A549 treated with DMSO at 1 μM for 4 hours (cell line): ENCODE data around the gene CHSY1. TPM values are rescaled to one million over a fixed set of nuclear protein-coding genes. Genes with fewer than 3 reads are reported as not detected.

ENCODE experiments used
- total RNA-seq: library from RNA; stranded (reverse); fragments of 200-300 nt; extraction: Qiagen RNA extraction; gene quantifications from 5 replicates; pipeline ENCODE4 v1.2.3, GENCODE V29; 2022; ENCODE audit warnings: low read depth

The CHSY1 gene
- 24.2 to 34.0 TPM (median 28.8 TPM) in 5 replicates for total RNA-seq

GRCh38 chr15:101251830-101252820, at the start of gene CHSY1:
Gene CHSY1 (minus strand): TSS chr15:101252048. CDS start chr15:101251456, 592 bp downstream.

DNA sequence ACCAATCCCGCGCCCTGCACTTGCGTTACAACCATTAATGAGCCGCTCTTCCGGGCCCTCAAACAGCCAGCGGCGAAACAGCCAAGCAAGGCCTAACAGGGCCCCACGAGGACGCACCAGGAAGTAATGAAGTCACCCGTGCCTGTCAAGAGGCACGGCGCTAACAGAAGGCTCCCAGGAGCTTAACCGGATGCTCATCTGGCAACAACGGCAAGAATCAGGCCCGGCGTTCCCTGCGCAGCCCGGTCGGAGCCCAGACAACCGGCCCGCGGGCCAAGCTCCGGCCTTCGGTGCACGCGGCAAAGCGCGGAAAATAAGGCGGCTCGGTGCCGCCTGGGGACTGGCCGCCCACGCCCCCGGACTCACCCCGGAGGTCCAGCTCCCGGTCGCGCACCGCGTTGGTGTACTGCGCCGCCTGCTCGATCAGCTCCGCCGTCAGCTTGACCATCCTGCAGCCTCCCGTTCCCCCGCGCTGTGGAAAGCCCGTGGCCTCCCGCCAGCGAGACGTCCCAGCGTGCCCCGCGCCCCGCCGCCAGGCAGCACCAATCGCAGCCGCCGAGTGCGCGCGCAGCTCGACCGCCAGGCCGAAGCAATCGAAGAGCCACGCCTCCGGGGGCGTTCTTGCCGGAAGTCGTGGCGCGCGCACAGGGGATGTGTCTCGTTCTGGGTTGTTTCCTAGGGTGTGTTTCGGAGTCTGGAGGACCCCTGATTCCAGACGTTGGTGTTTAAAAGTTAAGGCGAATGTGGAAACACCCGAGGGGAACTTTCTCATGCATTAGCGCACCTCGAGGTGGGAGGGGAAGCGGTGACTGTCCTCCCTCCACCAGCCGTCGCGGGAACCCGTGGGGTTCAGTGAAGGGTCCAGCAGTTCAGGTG, 43.1 kb upstream of the CHSY1 start, which contains the start of gene SNRPA1:
TSS of gene SNRPA1 (minus strand) at position 518 of the 876 bp plus-strand sequence. CDS start at position 448, 70 bp downstream.

GRCh38 chr15:101277038-101277822, 25.4 kb upstream of the CHSY1 start, which contains the start of gene SELENOS:
Gene SELENOS (minus strand): TSS chr15:101277485. CDS start chr15:101277417, 68 bp downstream.

Other genes starting within 250 kb of the CHSY1 start
- gene SELENOS, start 25.4 kb upstream of the CHSY1 start, total RNA-seq = 129 to 146 TPM (median 142 TPM) in 5 replicates
- 114 to 135 TPM (median 115 TPM) in 5 replicates for gene SNRPA1, start 43.2 kb upstream of the CHSY1 start, total RNA-seq
- gene PCSK6, start 237.7 kb upstream of the CHSY1 start, total RNA-seq = 10.9 to 12.5 TPM (median 11.9 TPM) in 5 replicates